T-helper 2 cell treated with Interferon-gamma antibody and Interleukin-4, amounts not matched to agents 5 μg/mL and 100 μg/mL, for 36 hours (primary cell): Measurements from ENCODE around the gene MSRB2.
A peak's percentile ranks its signal among the peaks of the same experiment; 100 is the strongest.
"Not testable (repeated sequence)": the region's sequence is repeated elsewhere in the genome, so short reads cannot be mapped to it uniquely, and the experiment has no call there.

ENCODE experiments used
- DNase-seq: peaks from one replicate; pipeline ENCODE4 v3.0.0; 2021; ENCODE audit warnings: low spot score
- H3K27ac Mint-ChIP-seq: one replicate; pipeline ENCODE4 v1.8.0; 2021; ENCODE audit warnings: mild to moderate bottlenecking, mixed read lengths
- H3K27me3 Mint-ChIP-seq: one replicate; pipeline ENCODE4 v1.8.0; 2021; ENCODE audit warnings: low read depth, mixed read lengths
- H3K36me3 Mint-ChIP-seq: one replicate; pipeline ENCODE4 v1.8.0; 2021; ENCODE audit warnings: low read depth, mixed read lengths
- H3K4me1 Mint-ChIP-seq: one replicate; pipeline ENCODE4 v1.8.0; 2021; ENCODE audit warnings: low read depth, mixed read lengths
- H3K4me3 Mint-ChIP-seq: one replicate; pipeline ENCODE4 v1.8.0; 2022; ENCODE audit warnings: mild to moderate bottlenecking, moderate library complexity, mixed read lengths
- H3K9me3 Mint-ChIP-seq: one replicate; pipeline ENCODE4 v1.8.0; 2021; ENCODE audit warnings: mixed read lengths

MSRB2 gene

GRCh38 chr10:23064813-23065114 is 30.6 kb upstream of the MSRB2 start:
- H3K9me3 Mint-ChIP-seq, H3K4me3 Mint-ChIP-seq, DNase-seq, H3K4me1 Mint-ChIP-seq, H3K27me3 Mint-ChIP-seq, H3K36me3 Mint-ChIP-seq, H3K27ac Mint-ChIP-seq: not testable (repeated sequence)

GRCh38 chr10:23065181-23065948 is 30.0 kb upstream of the MSRB2 start:
- Mint-ChIP-seq H3K27ac (no peak overlapping the region), H3K4me1 (peaks cover 2% of the 10 kb centered on the region)
- DNase-seq = no peak

DNA sequence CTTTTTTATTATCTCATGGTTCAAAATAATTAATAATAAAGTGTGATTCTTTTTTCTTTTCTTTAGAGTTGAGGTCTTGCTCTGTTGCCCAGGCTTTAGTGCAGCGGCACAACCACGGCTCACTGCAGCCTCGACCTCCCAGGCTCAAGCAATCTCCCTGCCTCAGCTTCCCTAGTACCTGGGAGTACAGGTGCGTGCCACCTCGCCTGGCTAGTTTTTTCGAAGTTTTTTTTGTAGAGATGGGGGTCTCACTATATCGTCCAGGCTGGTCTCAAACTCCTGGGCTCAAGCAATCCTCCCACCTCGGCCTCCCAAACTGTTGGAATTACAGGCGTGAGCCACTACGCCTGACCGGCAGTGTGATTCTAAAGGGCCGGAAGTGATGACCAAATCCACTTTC is 28.0 kb upstream of the MSRB2 start:
- Mint-ChIP-seq H3K9me3 (no peaks in the 10 kb centered on the region), H3K27ac (no peak overlapping the region), H3K27me3 (peaks cover 2% of the 10 kb centered on the region), H3K4me3 (no peak overlapping the region), H3K4me1 (peaks cover 2% of the 10 kb centered on the region), H3K36me3 (no peaks in the 10 kb centered on the region)
- no peak for DNase-seq

More at GRCh38 chr10:23065181-23065948, 30.0 kb upstream of the MSRB2 start:
- no peaks in the 10 kb centered on the region for H3K36me3 Mint-ChIP-seq
- H3K4me3 Mint-ChIP-seq = no peak overlapping the region
- H3K27me3 Mint-ChIP-seq = peaks cover 2% of the 10 kb centered on the region
- no peaks in the 10 kb centered on the region for H3K9me3 Mint-ChIP-seq

GRCh38 chr10:23067939-23068775 is 27.2 kb upstream of the MSRB2 start:
- Mint-ChIP-seq H3K4me1 (peaks cover 2% of the 10 kb centered on the region), H3K27me3 (peaks cover 2% of the 10 kb centered on the region), H3K36me3 (no peaks in the 10 kb centered on the region), H3K4me3 (no peak overlapping the region), H3K9me3 (no peaks in the 10 kb centered on the region), H3K27ac (no peak overlapping the region)
- peak; percentile 31 for DNase-seq

DNA sequence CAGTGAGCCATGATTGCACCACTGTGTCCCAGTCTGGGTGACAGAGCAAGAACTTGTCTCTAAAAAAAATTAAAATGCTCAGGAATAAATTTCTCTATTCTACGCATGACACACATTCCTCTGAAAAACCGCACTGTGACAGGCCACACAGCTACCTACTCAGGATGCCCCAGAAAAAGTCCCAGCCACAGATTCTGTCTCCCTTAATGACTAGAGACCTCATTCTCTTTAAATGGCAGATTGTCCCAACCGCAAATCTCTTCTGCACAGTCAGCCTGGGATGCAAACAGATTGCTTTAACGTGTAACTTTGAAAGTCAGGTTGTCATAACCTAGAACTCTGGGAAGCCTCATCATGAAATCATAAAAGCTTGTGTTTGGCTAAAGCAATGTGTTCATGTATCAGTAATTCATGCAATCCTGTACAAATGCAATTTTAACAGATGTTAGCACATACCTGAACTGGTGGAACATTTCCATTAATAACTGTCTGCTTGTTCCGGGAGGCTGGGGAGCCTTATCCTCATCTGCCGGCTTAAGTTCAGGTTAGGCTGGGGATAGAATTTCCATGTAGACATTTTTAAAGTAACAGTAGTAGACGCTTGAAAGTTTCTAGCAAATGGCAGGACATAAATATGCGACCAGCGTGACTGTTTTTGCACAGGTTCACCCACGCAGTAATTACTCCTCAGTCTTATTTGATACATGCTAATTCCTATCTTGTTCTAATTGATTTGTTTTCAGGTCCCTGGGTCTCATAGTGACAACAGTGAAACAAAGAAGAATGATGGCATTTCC is 26.2 kb upstream of the MSRB2 start:
- no peaks in the 10 kb centered on the region for H3K9me3 Mint-ChIP-seq
- DNase-seq = no peak
- H3K27ac Mint-ChIP-seq = no peak overlapping the region
- H3K4me3 Mint-ChIP-seq = no peak overlapping the region
- peaks cover 2% of the 10 kb centered on the region for H3K4me1 Mint-ChIP-seq
- H3K27me3 Mint-ChIP-seq = peaks cover 4% of the 10 kb centered on the region
- no peaks in the 10 kb centered on the region for H3K36me3 Mint-ChIP-seq

DNA sequence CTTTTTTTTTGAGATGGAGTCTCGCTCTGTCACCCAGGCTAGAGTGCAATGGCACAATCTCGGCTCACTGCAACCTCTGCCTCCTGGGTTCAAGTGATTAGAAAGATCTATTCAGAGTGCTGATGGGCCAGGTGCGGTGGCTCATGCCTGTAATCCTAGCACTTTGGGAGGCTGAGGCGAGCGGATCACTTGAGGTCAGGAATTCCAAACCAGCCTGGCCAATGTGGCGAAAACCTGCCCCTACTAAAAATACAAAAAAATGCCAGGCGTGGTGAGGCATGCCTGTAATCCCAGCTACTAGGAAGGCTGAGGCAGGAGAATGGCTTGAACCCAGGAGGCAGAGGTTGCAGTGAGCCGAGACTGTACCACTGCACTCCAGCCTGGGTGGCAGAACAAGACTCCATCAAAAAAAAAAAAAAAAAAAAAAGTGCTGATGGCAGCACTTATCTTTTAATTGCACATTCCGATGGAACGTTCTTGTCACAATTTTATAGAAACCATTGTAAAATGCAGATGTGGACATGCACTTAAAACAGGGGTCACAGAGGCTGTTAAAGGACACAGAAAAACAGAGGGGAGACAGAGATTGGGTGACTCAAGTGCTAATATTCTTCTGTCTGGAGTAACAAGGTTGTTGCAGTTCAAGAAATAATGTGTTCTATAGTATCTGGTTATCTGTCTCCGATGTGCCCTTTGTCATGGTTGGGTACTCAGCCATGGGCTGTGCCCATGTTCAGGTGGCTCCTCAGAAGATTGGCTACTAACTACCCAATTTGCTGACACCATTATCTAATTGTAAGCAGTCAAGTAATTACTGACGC is 25.1 kb upstream of the MSRB2 start:
- H3K27me3 Mint-ChIP-seq, H3K36me3 Mint-ChIP-seq, DNase-seq, H3K4me1 Mint-ChIP-seq, H3K27ac Mint-ChIP-seq, H3K9me3 Mint-ChIP-seq, H3K4me3 Mint-ChIP-seq: not testable (repeated sequence)

DNA sequence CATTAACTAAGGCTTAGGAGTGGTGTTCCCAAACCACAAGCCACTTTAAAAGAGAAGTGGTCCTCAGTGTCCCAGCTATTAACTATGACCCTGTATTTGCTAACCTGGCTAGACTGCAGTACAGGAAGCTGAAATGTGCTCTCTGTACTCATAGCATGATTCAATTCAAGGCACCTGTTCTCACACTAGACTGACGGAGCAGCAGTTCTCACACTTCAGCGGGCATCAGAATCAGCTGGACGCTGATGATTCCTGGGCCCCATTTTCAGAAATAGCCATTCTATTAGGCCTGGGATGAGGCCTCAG is 24.5 kb upstream of the MSRB2 start:
- Mint-ChIP-seq H3K4me3 (no peak overlapping the region), H3K27ac (no peak overlapping the region), H3K9me3 (no peaks in the 10 kb centered on the region), H3K36me3 (no peaks in the 10 kb centered on the region), H3K4me1 (peaks cover 2% of the 10 kb centered on the region), H3K27me3 (peaks cover 10% of the 10 kb centered on the region)
- no peak for DNase-seq

DNA sequence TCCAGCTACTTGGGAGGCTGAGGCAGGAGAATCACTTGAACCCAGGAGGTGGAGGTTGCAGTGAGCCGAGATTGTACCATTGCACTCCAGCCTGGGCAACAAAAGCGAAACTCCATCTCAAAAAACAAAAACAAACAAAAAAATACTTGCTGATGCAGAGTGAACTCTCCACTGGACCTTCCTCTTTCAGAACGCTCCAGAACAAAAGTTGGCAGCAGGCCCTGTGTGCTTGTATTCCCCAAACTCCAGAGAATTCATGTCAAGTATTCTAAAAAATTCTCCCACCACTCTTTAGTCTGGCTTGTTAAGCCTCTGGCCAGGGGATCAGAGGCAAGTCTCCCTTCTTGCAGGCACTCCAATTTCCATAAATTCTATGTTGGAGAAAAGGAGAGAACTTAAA is 22.8 kb upstream of the MSRB2 start:
- not testable (repeated sequence) for H3K27ac Mint-ChIP-seq, H3K4me3 Mint-ChIP-seq, H3K9me3 Mint-ChIP-seq, H3K4me1 Mint-ChIP-seq, H3K36me3 Mint-ChIP-seq, DNase-seq
- H3K27me3 Mint-ChIP-seq = peaks cover 19% of the 10 kb centered on the region

DNA sequence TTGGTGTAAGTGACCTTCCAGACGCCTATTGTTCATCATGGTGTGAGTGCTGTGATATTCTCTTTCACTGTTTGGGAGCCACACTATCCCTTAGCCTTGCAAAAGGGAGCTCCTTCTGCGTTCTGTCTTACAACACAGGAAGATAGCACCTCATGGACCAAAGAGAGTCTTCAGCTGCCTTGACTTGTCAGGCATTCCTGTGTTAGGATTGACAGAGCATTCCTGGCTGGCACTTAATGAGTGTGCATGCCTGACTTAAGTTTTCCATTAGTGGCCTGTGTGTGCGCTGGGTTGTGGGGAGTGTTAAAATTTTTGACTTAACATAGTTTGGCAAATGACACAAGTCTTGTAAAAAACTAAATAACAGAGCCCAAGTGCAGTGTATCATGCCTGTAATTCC is 21.9 kb upstream of the MSRB2 start:
- Mint-ChIP-seq H3K9me3 (no peaks in the 10 kb centered on the region), H3K4me1 (no peaks in the 10 kb centered on the region), H3K27me3 (peaks cover 23% of the 10 kb centered on the region), H3K4me3 (no peak overlapping the region), H3K27ac (no peak overlapping the region), H3K36me3 (no peaks in the 10 kb centered on the region)
- no peak for DNase-seq

DNA sequence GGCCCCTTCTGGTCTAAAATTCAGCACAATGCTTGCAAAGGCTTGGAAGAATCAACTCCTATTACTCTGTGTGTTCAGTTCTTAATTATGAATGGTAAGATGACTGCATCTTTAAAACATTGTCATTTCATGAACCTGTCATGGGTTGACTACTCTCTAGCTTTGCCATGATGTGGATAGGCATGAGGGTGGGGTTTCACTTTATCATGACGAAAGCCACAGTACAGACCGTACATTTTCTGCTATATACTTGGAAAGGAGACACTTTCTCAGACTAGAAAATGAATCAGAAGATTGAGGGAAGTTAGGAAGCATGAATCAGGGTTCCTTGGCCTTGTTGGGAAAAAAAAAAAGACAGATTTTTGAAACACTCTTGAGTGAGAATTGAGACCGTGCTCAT is 19.7 kb upstream of the MSRB2 start:
- Mint-ChIP-seq H3K36me3 (no peaks in the 10 kb centered on the region), H3K4me3 (no peak overlapping the region), H3K4me1 (no peaks in the 10 kb centered on the region), H3K9me3 (no peaks in the 10 kb centered on the region), H3K27me3 (peaks cover 33% of the 10 kb centered on the region), H3K27ac (no peak overlapping the region)
- DNase-seq = no peak

GRCh38 chr10:23078114-23078513 is 17.3 kb upstream of the MSRB2 start:
- no peaks in the 10 kb centered on the region for H3K4me1 Mint-ChIP-seq
- no peak overlapping the region for H3K27ac Mint-ChIP-seq
- peaks cover 44% of the 10 kb centered on the region for H3K27me3 Mint-ChIP-seq
- H3K36me3 Mint-ChIP-seq = no peaks in the 10 kb centered on the region
- H3K4me3 Mint-ChIP-seq = no peak overlapping the region
- no peak for DNase-seq
- H3K9me3 Mint-ChIP-seq = no peaks in the 10 kb centered on the region

GRCh38 chr10:23079700-23080099 is 15.7 kb upstream of the MSRB2 start:
- Mint-ChIP-seq H3K27me3 (peaks cover 42% of the 10 kb centered on the region), H3K27ac (no peak overlapping the region), H3K4me3 (no peak overlapping the region), H3K4me1 (no peaks in the 10 kb centered on the region), H3K36me3 (no peaks in the 10 kb centered on the region), H3K9me3 (no peaks in the 10 kb centered on the region)
- no peak for DNase-seq

DNA sequence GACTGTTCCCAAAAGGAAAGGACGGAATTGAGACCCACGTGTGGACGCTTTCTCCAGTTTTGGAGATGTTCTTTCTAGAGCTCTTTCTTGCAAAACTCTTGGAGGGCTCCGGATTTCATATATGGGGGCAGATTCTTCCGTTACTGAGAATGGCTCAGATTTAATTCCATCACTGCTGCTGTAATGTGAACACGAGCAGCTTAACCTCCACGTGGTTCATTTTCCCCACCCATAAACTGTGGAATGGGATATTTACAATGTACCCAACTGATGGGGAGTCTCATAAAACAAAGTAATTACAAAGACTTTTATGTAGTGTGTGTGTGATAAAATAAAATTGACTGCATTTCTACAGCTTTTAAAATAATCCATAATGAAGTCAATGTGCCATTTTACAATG is 15.1 kb upstream of the MSRB2 start:
- H3K27ac Mint-ChIP-seq = no peak overlapping the region
- DNase-seq = no peak
- peaks cover 44% of the 10 kb centered on the region for H3K27me3 Mint-ChIP-seq
- no peaks in the 10 kb centered on the region for H3K4me1 Mint-ChIP-seq
- H3K9me3 Mint-ChIP-seq = no peaks in the 10 kb centered on the region
- no peak overlapping the region for H3K4me3 Mint-ChIP-seq
- no peaks in the 10 kb centered on the region for H3K36me3 Mint-ChIP-seq
